Measurements from ENCODE around the gene GIN1. TPM values are rescaled to one million over a fixed set of nuclear protein-coding genes. Genes with fewer than 3 reads are reported as not detected.

GIN1 gene
- total and polyA plus RNA-seq, 2 donors (not counting 1 experiment from before 2014, with no cell fraction given) = 2.2 to 16.9 TPM

DNA sequence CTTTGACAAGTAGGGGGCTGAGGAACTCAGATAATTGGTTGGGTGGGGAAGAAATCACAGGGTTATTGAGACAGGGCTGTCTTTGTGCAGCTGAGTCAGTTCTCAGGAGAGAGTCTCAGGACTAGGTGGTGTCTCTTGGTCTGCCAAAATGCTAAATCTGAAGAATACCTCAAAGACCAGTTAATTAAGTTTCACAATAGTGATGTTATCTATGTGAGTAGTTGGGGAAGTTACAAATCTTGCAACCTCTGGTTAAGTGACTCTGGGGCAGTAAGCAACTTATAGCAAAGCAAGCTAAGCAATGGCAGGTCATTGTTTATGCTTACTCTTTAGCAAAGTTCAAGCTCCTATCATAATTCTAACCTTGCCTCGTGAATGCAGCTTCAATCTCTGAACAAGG, 53.6 kb downstream of the GIN1 start:
- no peak for TF ChIP-seq EZH2 (IDR thresholded peaks at IDR 0.05; ENCODE audit: borderline replicate concordance, insufficient read depth, low read depth, low read length, poor library complexity, severe bottlenecking)
- H3K36me3 ChIP-seq (replicated peaks in 1 of 2; ENCODE audit: control extremely low read depth in 1 of 2, control insufficient read depth in 1 of 2, extremely low read depth in 1 of 2, insufficient read depth in 2 of 2, low read length in 1 of 2) = no peaks in the 10 kb centered on the region
- no peak for ATAC-seq (ENCODE audit: low read depth)
- ChIA-PET POLR2A (no interaction called here), CTCF (no interaction called here)
- Mint-ChIP-seq H3K4me3 (no peak overlapping the region), H3K27me3 (peaks cover under 1% of the 10 kb centered on the region), H3K9me3 (ENCODE audit: insufficient read depth) (no peaks in the 10 kb centered on the region), H3K4me1 (no peaks in the 10 kb centered on the region), H3K27ac (no peak overlapping the region)
- H3K4me1 ChIP-seq (ENCODE audit: control insufficient read depth in 2 of 2, insufficient read depth in 2 of 2, low read length in 2 of 2) = no peaks in the 10 kb centered on the region
- no peaks in the 10 kb centered on the region for H4K20me1 ChIP-seq (ENCODE audit: control insufficient read depth, insufficient read depth, low read length, poor library complexity, severe bottlenecking)
- H3K9ac ChIP-seq (ENCODE audit: low read length) = no peak overlapping the region
- no peak overlapping the region for H3K4me2 ChIP-seq (replicated peaks; ENCODE audit: low read depth, low read length, poor library complexity, severe bottlenecking)
- intact Hi-C loops (cut with micrococcal nuclease) = no loop called here
- no peak overlapping the region for H3K4me3 ChIP-seq (ENCODE audit: control extremely low read depth in 1 of 5, extremely low read depth in 1 of 5, insufficient read depth in 1 of 5, low read depth in 2 of 5, low read length in 4 of 5)
- H3K27me3 ChIP-seq (replicated peaks in 1 of 4; ENCODE audit: control extremely low read depth in 1 of 4, control insufficient read depth in 3 of 4, insufficient read depth in 4 of 4, low read length in 3 of 4) = no peaks in the 10 kb centered on the region
- no peak overlapping the region for H2AFZ ChIP-seq (ENCODE audit: insufficient read depth, low read depth, low read length, poor library complexity, severe bottlenecking)
- no peak for DNase-seq
- H3K9me3 ChIP-seq (ENCODE audit: control extremely low read depth in 1 of 3, control insufficient read depth in 2 of 3, insufficient read depth in 1 of 3, low read length in 2 of 3) = no peaks in the 10 kb centered on the region
- H3K79me2 ChIP-seq (ENCODE audit: control insufficient read depth, insufficient read depth, low read length) = no peaks in the 10 kb centered on the region
- no CpG with 5 or more reads among the region's 1 CpG for WGBS (ENCODE audit: insufficient coverage)
- no peak overlapping the region for H3K27ac ChIP-seq (ENCODE audit: low read length in 2 of 2)

DNA sequence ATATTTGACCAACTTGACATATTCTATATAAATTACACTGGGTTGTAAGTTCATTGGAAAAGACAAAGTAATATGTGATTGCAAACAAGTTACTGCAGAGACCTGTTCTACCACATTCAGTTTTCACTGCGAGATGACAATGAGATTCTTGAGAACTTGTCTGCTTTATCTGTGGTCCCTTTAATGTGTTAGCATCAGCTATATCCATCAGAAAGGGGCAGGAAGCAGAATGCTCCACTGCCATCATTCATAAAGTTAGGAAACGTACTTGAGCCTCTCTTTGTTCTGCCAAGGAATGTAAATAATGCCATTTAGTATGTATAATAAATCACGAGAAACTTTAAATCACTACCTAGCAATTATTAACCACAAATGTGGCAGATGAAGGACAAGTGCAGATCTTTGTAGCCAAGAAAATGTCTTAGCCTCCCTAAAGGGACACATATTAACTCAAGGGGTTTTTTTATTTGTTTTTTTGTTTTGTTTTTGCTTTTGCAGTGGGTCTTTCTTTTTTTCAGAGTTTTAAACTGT, 59.4 kb downstream of the GIN1 start:
- intact Hi-C loops (cut with micrococcal nuclease) = no loop called here
- peaks cover 8% of the 10 kb centered on the region for H3K27me3 Mint-ChIP-seq
- H3K79me2 ChIP-seq (ENCODE audit: control insufficient read depth, insufficient read depth, low read length) = no peaks in the 10 kb centered on the region
- DNase-seq (no peak), ATAC-seq (ENCODE audit: low read depth) (no peak)
- H3K9me3 Mint-ChIP-seq (ENCODE audit: insufficient read depth) = no peaks in the 10 kb centered on the region
- H3K36me3 ChIP-seq (replicated peaks in 1 of 2; ENCODE audit: control extremely low read depth in 1 of 2, control insufficient read depth in 1 of 2, extremely low read depth in 1 of 2, insufficient read depth in 2 of 2, low read length in 1 of 2) = no peaks in the 10 kb centered on the region
- H2AFZ ChIP-seq (ENCODE audit: insufficient read depth, low read depth, low read length, poor library complexity, severe bottlenecking) = no peak overlapping the region
- TF ChIP-seq EZH2 (IDR thresholded peaks at IDR 0.05; ENCODE audit: borderline replicate concordance, insufficient read depth, low read depth, low read length, poor library complexity, severe bottlenecking) = no peak
- TF ChIP-seq, protein P1, sequence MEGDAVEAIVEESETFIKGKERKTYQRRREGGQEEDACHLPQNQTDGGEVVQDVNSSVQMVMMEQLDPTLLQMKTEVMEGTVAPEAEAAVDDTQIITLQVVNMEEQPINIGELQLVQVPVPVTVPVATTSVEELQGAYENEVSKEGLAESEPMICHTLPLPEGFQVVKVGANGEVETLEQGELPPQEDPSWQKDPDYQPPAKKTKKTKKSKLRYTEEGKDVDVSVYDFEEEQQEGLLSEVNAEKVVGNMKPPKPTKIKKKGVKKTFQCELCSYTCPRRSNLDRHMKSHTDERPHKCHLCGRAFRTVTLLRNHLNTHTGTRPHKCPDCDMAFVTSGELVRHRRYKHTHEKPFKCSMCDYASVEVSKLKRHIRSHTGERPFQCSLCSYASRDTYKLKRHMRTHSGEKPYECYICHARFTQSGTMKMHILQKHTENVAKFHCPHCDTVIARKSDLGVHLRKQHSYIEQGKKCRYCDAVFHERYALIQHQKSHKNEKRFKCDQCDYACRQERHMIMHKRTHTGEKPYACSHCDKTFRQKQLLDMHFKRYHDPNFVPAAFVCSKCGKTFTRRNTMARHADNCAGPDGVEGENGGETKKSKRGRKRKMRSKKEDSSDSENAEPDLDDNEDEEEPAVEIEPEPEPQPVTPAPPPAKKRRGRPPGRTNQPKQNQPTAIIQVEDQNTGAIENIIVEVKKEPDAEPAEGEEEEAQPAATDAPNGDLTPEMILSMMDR (IDR thresholded peaks at IDR 0.05) = no peak
- H3K27ac Mint-ChIP-seq = no peak overlapping the region
- H3K9me3 ChIP-seq (ENCODE audit: control extremely low read depth in 1 of 3, control insufficient read depth in 2 of 3, insufficient read depth in 1 of 3, low read length in 2 of 3) = no peaks in the 10 kb centered on the region
- H3K9ac ChIP-seq (ENCODE audit: low read length) = no peak overlapping the region
- no peaks in the 10 kb centered on the region for H4K20me1 ChIP-seq (ENCODE audit: control insufficient read depth, insufficient read depth, low read length, poor library complexity, severe bottlenecking)
- no peak overlapping the region for H3K4me3 ChIP-seq (ENCODE audit: control extremely low read depth in 1 of 5, extremely low read depth in 1 of 5, insufficient read depth in 1 of 5, low read depth in 2 of 5, low read length in 4 of 5)
- H3K4me1 ChIP-seq (ENCODE audit: control insufficient read depth in 2 of 2, insufficient read depth in 2 of 2, low read length in 2 of 2) = no peaks in the 10 kb centered on the region
- H3K4me2 ChIP-seq (replicated peaks; ENCODE audit: low read depth, low read length, poor library complexity, severe bottlenecking) = no peak overlapping the region
- ChIA-PET CTCF (no interaction called here), POLR2A (no interaction called here)
- peaks cover 0 to 2% (median 0%) of the 10 kb centered on the region in 4 experiments for H3K27me3 ChIP-seq (replicated peaks in 1 of 4; ENCODE audit: control extremely low read depth in 1 of 4, control insufficient read depth in 3 of 4, insufficient read depth in 4 of 4, low read length in 3 of 4)
- H3K4me3 Mint-ChIP-seq = no peak overlapping the region
- WGBS (ENCODE audit: insufficient coverage) = no CpG with 5 or more reads among the region's 3 CpGs
- no peaks in the 10 kb centered on the region for H3K4me1 Mint-ChIP-seq
- H3K27ac ChIP-seq (ENCODE audit: low read length in 2 of 2) = no peak overlapping the region
